Peyer's patch (tissue), 4 donors: ENCODE measurements around the gene KRT3.

Experiments used
- CTCF ChIP-seq, 6 experiments: fragments of 450-650 bp in 4 of 6; fragments of 200-600 bp in 2 of 6; sonication (generic) in 1 of 6; IDR thresholded peaks; one replicate each; pipeline ENCODE4 v1.5.1; 2017 to 2019; ENCODE audit warnings: antibody characterized with exemption in 6 of 6, mild to moderate bottlenecking in 3 of 6, moderate library complexity in 1 of 6
- POLR2A ChIP-seq, 2 donors: fragments of 450-650 bp; IDR thresholded peaks; one replicate each; pipeline ENCODE4 v1.5.1; 2017; ENCODE audit warnings: antibody characterized with exemption in 2 of 2, mild to moderate bottlenecking in 2 of 2, moderate library complexity in 2 of 2

- no peak for TF ChIP-seq POLR2A (IDR thresholded peaks at IDR 0.05)
- TF ChIP-seq CTCF (IDR thresholded peaks at IDR 0.05): no peak
Measured at GRCh38 chr12:52812073-52812400, 16.1 kb upstream of the KRT3 start.
